ENCODE measurements around the gene CLEC11A. TPM values are rescaled to one million over a fixed set of nuclear protein-coding genes. Genes with fewer than 3 reads are reported as not detected.

The CLEC11A gene
- total and polyA plus RNA-seq, 9 of the 15 experiments (the other 6 are each of a cell fraction or from before 2014, with no cell fraction given), result 0.39 to 43.9 (median 3.4) TPM

DNA sequence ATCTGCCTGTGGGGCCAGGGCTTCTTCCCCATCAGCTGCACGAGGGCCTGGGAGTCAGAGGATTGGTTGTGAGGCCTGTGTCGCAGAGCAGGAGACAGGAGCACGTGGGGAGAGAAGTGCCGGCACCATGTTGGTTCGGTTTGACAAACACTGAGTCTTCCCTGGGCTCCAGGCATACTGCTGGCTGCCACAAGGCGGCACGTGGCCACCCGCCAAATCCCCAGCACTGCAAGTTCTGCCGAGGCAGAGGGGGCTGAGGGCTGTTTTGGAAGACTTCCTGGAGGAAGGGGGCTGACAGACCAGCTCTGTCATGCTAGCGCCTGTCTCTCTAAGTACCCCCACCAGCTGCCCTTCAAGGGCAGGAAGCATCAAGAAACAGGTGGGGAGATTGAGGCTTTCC is 13.1 kb upstream of the CLEC11A start (continued):
- TF ChIP-seq, protein P1, sequence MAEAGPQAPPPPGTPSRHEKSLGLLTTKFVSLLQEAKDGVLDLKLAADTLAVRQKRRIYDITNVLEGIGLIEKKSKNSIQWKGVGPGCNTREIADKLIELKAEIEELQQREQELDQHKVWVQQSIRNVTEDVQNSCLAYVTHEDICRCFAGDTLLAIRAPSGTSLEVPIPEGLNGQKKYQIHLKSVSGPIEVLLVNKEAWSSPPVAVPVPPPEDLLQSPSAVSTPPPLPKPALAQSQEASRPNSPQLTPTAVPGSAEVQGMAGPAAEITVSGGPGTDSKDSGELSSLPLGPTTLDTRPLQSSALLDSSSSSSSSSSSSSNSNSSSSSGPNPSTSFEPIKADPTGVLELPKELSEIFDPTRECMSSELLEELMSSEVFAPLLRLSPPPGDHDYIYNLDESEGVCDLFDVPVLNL (CRISPR knock-in tag; IDR thresholded peaks at IDR 0.05; ENCODE audit: low read depth), result no peak
- TF ChIP-seq, protein P2, sequence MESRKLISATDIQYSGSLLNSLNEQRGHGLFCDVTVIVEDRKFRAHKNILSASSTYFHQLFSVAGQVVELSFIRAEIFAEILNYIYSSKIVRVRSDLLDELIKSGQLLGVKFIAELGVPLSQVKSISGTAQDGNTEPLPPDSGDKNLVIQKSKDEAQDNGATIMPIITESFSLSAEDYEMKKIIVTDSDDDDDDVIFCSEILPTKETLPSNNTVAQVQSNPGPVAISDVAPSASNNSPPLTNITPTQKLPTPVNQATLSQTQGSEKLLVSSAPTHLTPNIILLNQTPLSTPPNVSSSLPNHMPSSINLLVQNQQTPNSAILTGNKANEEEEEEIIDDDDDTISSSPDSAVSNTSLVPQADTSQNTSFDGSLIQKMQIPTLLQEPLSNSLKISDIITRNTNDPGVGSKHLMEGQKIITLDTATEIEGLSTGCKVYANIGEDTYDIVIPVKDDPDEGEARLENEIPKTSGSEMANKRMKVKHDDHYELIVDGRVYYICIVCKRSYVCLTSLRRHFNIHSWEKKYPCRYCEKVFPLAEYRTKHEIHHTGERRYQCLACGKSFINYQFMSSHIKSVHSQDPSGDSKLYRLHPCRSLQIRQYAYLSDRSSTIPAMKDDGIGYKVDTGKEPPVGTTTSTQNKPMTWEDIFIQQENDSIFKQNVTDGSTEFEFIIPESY (CRISPR knock-in tag; IDR thresholded peaks at IDR 0.05), result peak; percentile 52; the same call in 1 of the 2 replicates
- TF ChIP-seq, protein P3, sequence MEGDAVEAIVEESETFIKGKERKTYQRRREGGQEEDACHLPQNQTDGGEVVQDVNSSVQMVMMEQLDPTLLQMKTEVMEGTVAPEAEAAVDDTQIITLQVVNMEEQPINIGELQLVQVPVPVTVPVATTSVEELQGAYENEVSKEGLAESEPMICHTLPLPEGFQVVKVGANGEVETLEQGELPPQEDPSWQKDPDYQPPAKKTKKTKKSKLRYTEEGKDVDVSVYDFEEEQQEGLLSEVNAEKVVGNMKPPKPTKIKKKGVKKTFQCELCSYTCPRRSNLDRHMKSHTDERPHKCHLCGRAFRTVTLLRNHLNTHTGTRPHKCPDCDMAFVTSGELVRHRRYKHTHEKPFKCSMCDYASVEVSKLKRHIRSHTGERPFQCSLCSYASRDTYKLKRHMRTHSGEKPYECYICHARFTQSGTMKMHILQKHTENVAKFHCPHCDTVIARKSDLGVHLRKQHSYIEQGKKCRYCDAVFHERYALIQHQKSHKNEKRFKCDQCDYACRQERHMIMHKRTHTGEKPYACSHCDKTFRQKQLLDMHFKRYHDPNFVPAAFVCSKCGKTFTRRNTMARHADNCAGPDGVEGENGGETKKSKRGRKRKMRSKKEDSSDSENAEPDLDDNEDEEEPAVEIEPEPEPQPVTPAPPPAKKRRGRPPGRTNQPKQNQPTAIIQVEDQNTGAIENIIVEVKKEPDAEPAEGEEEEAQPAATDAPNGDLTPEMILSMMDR (IDR thresholded peaks at IDR 0.05 in 2 of 3, conservative IDR thresholded peaks at IDR 0.05 in 1 of 3; ENCODE audit: insufficient read depth in 2 of 3, low read depth in 1 of 3, low read length in 3 of 3), result peak; percentile 26 to 48 (median 35); a peak in 5 of 6 replicates
- no peak for TF ChIP-seq GABPB2 (CRISPR knock-in tag; conservative IDR thresholded peaks at IDR 0.05)
- TF ChIP-seq NFE2 (IDR thresholded peaks at IDR 0.05; ENCODE audit: low read depth), result no peak
- no peak for TF ChIP-seq ZNF217 (CRISPR knock-in tag; IDR thresholded peaks at IDR 0.05)
- TF ChIP-seq, protein P4, sequence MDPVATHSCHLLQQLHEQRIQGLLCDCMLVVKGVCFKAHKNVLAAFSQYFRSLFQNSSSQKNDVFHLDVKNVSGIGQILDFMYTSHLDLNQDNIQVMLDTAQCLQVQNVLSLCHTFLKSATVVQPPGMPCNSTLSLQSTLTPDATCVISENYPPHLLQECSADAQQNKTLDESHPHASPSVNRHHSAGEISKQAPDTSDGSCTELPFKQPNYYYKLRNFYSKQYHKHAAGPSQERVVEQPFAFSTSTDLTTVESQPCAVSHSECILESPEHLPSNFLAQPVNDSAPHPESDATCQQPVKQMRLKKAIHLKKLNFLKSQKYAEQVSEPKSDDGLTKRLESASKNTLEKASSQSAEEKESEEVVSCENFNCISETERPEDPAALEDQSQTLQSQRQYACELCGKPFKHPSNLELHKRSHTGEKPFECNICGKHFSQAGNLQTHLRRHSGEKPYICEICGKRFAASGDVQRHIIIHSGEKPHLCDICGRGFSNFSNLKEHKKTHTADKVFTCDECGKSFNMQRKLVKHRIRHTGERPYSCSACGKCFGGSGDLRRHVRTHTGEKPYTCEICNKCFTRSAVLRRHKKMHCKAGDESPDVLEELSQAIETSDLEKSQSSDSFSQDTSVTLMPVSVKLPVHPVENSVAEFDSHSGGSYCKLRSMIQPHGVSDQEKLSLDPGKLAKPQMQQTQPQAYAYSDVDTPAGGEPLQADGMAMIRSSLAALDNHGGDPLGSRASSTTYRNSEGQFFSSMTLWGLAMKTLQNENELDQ (CRISPR knock-in tag; IDR thresholded peaks at IDR 0.05; ENCODE audit: borderline replicate concordance), result no peak
- TF ChIP-seq, protein P5, sequence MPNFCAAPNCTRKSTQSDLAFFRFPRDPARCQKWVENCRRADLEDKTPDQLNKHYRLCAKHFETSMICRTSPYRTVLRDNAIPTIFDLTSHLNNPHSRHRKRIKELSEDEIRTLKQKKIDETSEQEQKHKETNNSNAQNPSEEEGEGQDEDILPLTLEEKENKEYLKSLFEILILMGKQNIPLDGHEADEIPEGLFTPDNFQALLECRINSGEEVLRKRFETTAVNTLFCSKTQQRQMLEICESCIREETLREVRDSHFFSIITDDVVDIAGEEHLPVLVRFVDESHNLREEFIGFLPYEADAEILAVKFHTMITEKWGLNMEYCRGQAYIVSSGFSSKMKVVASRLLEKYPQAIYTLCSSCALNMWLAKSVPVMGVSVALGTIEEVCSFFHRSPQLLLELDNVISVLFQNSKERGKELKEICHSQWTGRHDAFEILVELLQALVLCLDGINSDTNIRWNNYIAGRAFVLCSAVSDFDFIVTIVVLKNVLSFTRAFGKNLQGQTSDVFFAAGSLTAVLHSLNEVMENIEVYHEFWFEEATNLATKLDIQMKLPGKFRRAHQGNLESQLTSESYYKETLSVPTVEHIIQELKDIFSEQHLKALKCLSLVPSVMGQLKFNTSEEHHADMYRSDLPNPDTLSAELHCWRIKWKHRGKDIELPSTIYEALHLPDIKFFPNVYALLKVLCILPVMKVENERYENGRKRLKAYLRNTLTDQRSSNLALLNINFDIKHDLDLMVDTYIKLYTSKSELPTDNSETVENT (CRISPR knock-in tag; IDR thresholded peaks at IDR 0.05), result no peak
- TF ChIP-seq FOXA3 (CRISPR knock-in tag; conservative IDR thresholded peaks at IDR 0.05 in 1 of 2, IDR thresholded peaks at IDR 0.05 in 1 of 2), result no peak
- no peak for TF ChIP-seq MAFK (IDR thresholded peaks at IDR 0.05; ENCODE audit: low read length)
- TF ChIP-seq, protein P6, sequence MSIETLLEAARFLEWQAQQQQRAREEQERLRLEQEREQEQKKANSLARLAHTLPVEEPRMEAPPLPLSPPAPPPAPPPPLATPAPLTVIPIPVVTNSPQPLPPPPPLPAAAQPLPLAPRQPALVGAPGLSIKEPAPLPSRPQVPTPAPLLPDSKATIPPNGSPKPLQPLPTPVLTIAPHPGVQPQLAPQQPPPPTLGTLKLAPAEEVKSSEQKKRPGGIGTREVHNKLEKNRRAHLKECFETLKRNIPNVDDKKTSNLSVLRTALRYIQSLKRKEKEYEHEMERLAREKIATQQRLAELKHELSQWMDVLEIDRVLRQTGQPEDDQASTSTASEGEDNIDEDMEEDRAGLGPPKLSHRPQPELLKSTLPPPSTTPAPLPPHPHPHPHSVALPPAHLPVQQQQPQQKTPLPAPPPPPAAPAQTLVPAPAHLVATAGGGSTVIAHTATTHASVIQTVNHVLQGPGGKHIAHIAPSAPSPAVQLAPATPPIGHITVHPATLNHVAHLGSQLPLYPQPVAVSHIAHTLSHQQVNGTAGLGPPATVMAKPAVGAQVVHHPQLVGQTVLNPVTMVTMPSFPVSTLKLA (conservative IDR thresholded peaks at IDR 0.05), result 0 out of 4 replicates have a peak, but pooled peaks of 1 of the 2 experiments have one; percentile 34
